PC-3 (cell line): Measurements from ENCODE around the gene DPH5. TPM values are rescaled to one million over a fixed set of nuclear protein-coding genes. Genes with fewer than 3 reads are reported as not detected.

Source experiments
- ATAC-seq: fragments of 200-7000 bp; cut with Tn5 transposase; 2 replicates; pipeline ENCODE4 v1.9.1; 2020; ENCODE audit warnings: mild to moderate bottlenecking, moderate library complexity
- BruUV-seq: library from RNA; stranded (reverse); fragments of 400-500 nt; replicated peaks from 2 replicates; lab custom pipeline; 2021; lab: Mats Ljungman, UMichigan
- CTCF ChIA-PET: fragments of 300-600 bp; sonication (Branson Sonifier 250); formaldehyde crosslinking; loops from one replicate; lab custom pipeline; 2022; ENCODE audit warnings: antibody characterized with exemption; lab: Charles Lee
- POLR2A ChIA-PET: fragments of 300-600 bp; sonication (Branson Sonifier 250); formaldehyde crosslinking; loops from one replicate; lab custom pipeline; 2022; ENCODE audit warnings: antibody characterized with exemption; ENCODE audit not compliant: unreplicated experiment; lab: Charles Lee
- DNase-seq: peaks from one replicate; pipeline ENCODE4 v3.0.0-alpha.2; 2015
- H2AFZ ChIP-seq: fragments of 300-600 bp; sonication (generic); 2 replicates; pipeline ENCODE4 v1.6.0; 2016; ENCODE audit warnings: antibody characterized with exemption, low read length
- H3F3A ChIP-seq: fragments of 300-600 bp; sonication (generic); one replicate; pipeline ENCODE4 v1.6.0; 2017; ENCODE audit warnings: antibody characterized with exemption, low read length, control low read depth, mild to moderate bottlenecking; ENCODE audit not compliant: unreplicated experiment
- H3K27ac ChIP-seq: fragments of 300-600 bp; sonication (generic); 2 replicates; pipeline ENCODE4 v1.5.1; 2016; ENCODE audit warnings: mild to moderate bottlenecking, low read length
- H3K27me3 ChIP-seq: fragments of 300-600 bp; sonication (generic); 2 replicates; pipeline ENCODE4 v1.6.1; 2016; ENCODE audit warnings: low read length, mixed read lengths
- H3K36me3 ChIP-seq: fragments of 300-600 bp; sonication (generic); 2 replicates; pipeline ENCODE4 v1.6.1; 2016; ENCODE audit warnings: low read depth, mixed run types, low read length, mixed read lengths
- H3K4me1 ChIP-seq: fragments of 300-600 bp; sonication (generic); 2 replicates; pipeline ENCODE4 v1.5.1; 2016; ENCODE audit warnings: low read length; ENCODE audit not compliant: insufficient read depth
- H3K4me2 ChIP-seq: fragments of 300-600 bp; sonication (generic); 2 replicates; pipeline ENCODE4 v1.6.0; 2016; ENCODE audit warnings: low read length
- H3K4me3 ChIP-seq: fragments of 300-600 bp; sonication (generic); 2 replicates; pipeline ENCODE4 v1.5.1; 2016; ENCODE audit warnings: mild to moderate bottlenecking, low read length, mixed read lengths
- H3K79me2 ChIP-seq: fragments of 300-600 bp; sonication (generic); 2 replicates; pipeline ENCODE4 v1.6.1; 2017; ENCODE audit warnings: low read length, mixed read lengths
- H3K9ac ChIP-seq: fragments of 300-600 bp; sonication (generic); 2 replicates; pipeline ENCODE4 v1.6.0; 2016; ENCODE audit warnings: mild to moderate bottlenecking, low read length
- H3K9me2 ChIP-seq: fragments of 300-600 bp; sonication (generic); replicated peaks from 2 replicates; pipeline ENCODE4 v1.6.1; 2016; ENCODE audit warnings: mixed run types, low read length, mixed read lengths
- H3K9me3 ChIP-seq: fragments of 300-600 bp; sonication (generic); 2 replicates; pipeline ENCODE4 v1.6.1; 2016; ENCODE audit warnings: low read length, mixed read lengths
- H4K20me1 ChIP-seq: fragments of 300-600 bp; sonication (generic); 2 replicates; pipeline ENCODE4 v1.6.1; 2016; ENCODE audit warnings: low read length, mixed read lengths
- CTCF ChIP-seq: fragments of 300-600 bp; sonication (generic); conservative IDR thresholded peaks from 2 replicates; pipeline ENCODE4 v1.5.1; 2017; ENCODE audit warnings: antibody characterized with exemption, low read depth, mild to moderate bottlenecking, low read length
- EZH2 ChIP-seq: fragments of 300-600 bp; sonication (generic); IDR thresholded peaks from one replicate; pipeline ENCODE4 v1.6.1; 2017; ENCODE audit warnings: antibody characterized with exemption, mild to moderate bottlenecking, low read length; ENCODE audit not compliant: unreplicated experiment
- EZH2phosphoT487 ChIP-seq: fragments of 300-600 bp; sonication (generic); IDR thresholded peaks from 2 replicates; pipeline ENCODE4 v1.6.1; 2018; ENCODE audit warnings: mild to moderate bottlenecking, antibody characterized with exemption, low read length, borderline replicate concordance
- intact Hi-C: fragments of 100-400 bp; cut with micrococcal nuclease; formaldehyde crosslinking; loops from 2 replicates; pipeline ENCODE4 v1.9.0; 2023
- total RNA-seq: library from RNA; depleted of rRNA; stranded (reverse); fragments of >200 nt; gene quantifications from 2 replicates; pipeline ENCODE4 v1.2.3, GENCODE V29; 2014

The DPH5 gene
- total RNA-seq, 1 experiment from 2014 or later: 24.9 TPM

GRCh38 chr1:101051688-101052638, 26.4 kb upstream of the DPH5 start:
- DNase-seq: no peak
- POLR2A ChIA-PET: no interaction called here
- Histone ChIP-seq H3K79me2 (no peaks in the 10 kb centered on the region), H3K4me3 (no peak overlapping the region), H4K20me1 (no peaks in the 10 kb centered on the region), H3K4me1 (no peaks in the 10 kb centered on the region), H3K4me2 (no peak overlapping the region), H3K27me3 (no peaks in the 10 kb centered on the region), H3K27ac (no peak overlapping the region), H3F3A (no peaks in the 10 kb centered on the region), H3K9me3 (no peaks in the 10 kb centered on the region), H3K9ac (no peak overlapping the region), H2AFZ (no peak overlapping the region), H3K36me3 (no peaks in the 10 kb centered on the region), H3K9me2 (no peaks in the 10 kb centered on the region)
- no peak for TF ChIP-seq EZH2
- no peak for TF ChIP-seq EZH2phosphoT487
- no peak for TF ChIP-seq CTCF
- no TSS peak for BruUV-seq
- intact Hi-C loops: no loop called here
- ATAC-seq: no peak
- CTCF ChIA-PET: no interaction called here

- no peak overlapping the region for H3K9ac ChIP-seq
- POLR2A ChIA-PET: no interaction called here
- no peak overlapping the region for H2AFZ ChIP-seq
- no peaks in the 10 kb centered on the region for H3K9me2 ChIP-seq
- H3K4me1 ChIP-seq: no peaks in the 10 kb centered on the region
- intact Hi-C loops: no loop called here
- no peak overlapping the region for H3K27ac ChIP-seq
- no TSS peak for BruUV-seq
- DNase-seq (no peak), ATAC-seq (no peak)
- no peak for TF ChIP-seq EZH2
- no peak for TF ChIP-seq EZH2phosphoT487
- no peak for TF ChIP-seq CTCF
- H3K27me3 ChIP-seq: no peaks in the 10 kb centered on the region
- no peaks in the 10 kb centered on the region for H3K79me2 ChIP-seq
- H3K4me3 ChIP-seq: no peak overlapping the region
- H3K9me3 ChIP-seq: no peaks in the 10 kb centered on the region
- H3F3A ChIP-seq: no peaks in the 10 kb centered on the region
- CTCF ChIA-PET: no interaction called here
- no peak overlapping the region for H3K4me2 ChIP-seq
- no peaks in the 10 kb centered on the region for H3K36me3 ChIP-seq
- no peaks in the 10 kb centered on the region for H4K20me1 ChIP-seq
Observed at GRCh38 chr1:101050869-101051268, 25.3 kb upstream of the DPH5 start.

GRCh38 chr1:101044749-101045148, 19.2 kb upstream of the DPH5 start:
- H3K4me2 ChIP-seq: no peak overlapping the region
- no peaks in the 10 kb centered on the region for H3K9me2 ChIP-seq
- H3K9me3 ChIP-seq: no peaks in the 10 kb centered on the region
- H3K9ac ChIP-seq: no peak overlapping the region
- no peaks in the 10 kb centered on the region for H3F3A ChIP-seq
- POLR2A ChIA-PET: no interaction called here
- H3K36me3 ChIP-seq: peaks cover 16% of the 10 kb centered on the region
- H4K20me1 ChIP-seq: no peaks in the 10 kb centered on the region
- DNase-seq: no peak
- H3K79me2 ChIP-seq: no peaks in the 10 kb centered on the region
- no peak for ATAC-seq
- CTCF ChIA-PET: no interaction called here
- no peak overlapping the region for H3K4me3 ChIP-seq
- H2AFZ ChIP-seq: no peak overlapping the region
- no TSS peak for BruUV-seq
- intact Hi-C loops: loop anchor here (5.0 kb wide), 1 partner anchor 243 kb away; no protein-coding TSS in a partner anchor
- peaks cover 5% of the 10 kb centered on the region for H3K4me1 ChIP-seq
- no peak for TF ChIP-seq EZH2phosphoT487
- no peak for TF ChIP-seq CTCF
- TF ChIP-seq EZH2: no peak
- H3K27ac ChIP-seq: no peak overlapping the region
- H3K27me3 ChIP-seq: no peaks in the 10 kb centered on the region
